IPS DF 6.9 (cell line): ENCODE results near the gene ERVFRD-1.

Experiments
- DNase-seq: peaks from one replicate; pipeline ENCODE4 v3.0.0-alpha.2; 2013; ENCODE audit warnings: low read depth, low spot score
- H3K27ac ChIP-seq: one replicate; pipeline ENCODE4 v1.5.1; 2013; ENCODE audit warnings: low read length, control low read depth
- H3K27me3 ChIP-seq: 2 replicates; pipeline ENCODE4 v1.6.1; 2013; ENCODE audit warnings: mild to moderate bottlenecking, low read length; ENCODE audit not compliant: control insufficient read depth, insufficient read depth
- H3K36me3 ChIP-seq: 2 replicates; pipeline ENCODE4 v1.6.1; 2013; ENCODE audit warnings: low read length; ENCODE audit not compliant: control insufficient read depth, insufficient read depth
- H3K4me1 ChIP-seq: 2 replicates; pipeline ENCODE4 v1.6.1; 2013; ENCODE audit warnings: low read length; ENCODE audit not compliant: control insufficient read depth, insufficient read depth
- H3K4me3 ChIP-seq: 2 replicates; pipeline ENCODE4 v1.5.1; 2013; ENCODE audit warnings: mild to moderate bottlenecking, low read length
- H3K9me3 ChIP-seq: 2 replicates; pipeline ENCODE4 v1.6.1; 2013; ENCODE audit warnings: low read length, inconsistent platforms; ENCODE audit not compliant: control insufficient read depth, insufficient read depth
- WGBS: extraction: QIAGEN DNeasy Blood & Tissue Kit; methylation state at CpG from one replicate; pipeline ENCODE4 v1.1.7; 2013; ENCODE audit warnings: mixed read lengths, missing lambda C conversion rate; ENCODE audit not compliant: insufficient read length, insufficient coverage; 5-methylcytosine and 5-hydroxymethylcytosine counted together

The ERVFRD-1 gene

GRCh38 chr6:11055127-11055627, 56.3 kb downstream of the ERVFRD-1 start:
- Histone ChIP-seq H3K9me3 (no peaks in the 10 kb centered on the region), H3K4me3 (no peak overlapping the region), H3K27ac (no peak overlapping the region), H3K27me3 (no peaks in the 10 kb centered on the region), H3K36me3 (no peaks in the 10 kb centered on the region), H3K4me1 (no peaks in the 10 kb centered on the region)
- DNase-seq: no peak
- no CpG with 5 or more reads among the region's 4 CpGs for WGBS

GRCh38 chr6:11054722-11055121, 56.8 kb downstream of the ERVFRD-1 start:
- Histone ChIP-seq H3K4me1 (no peaks in the 10 kb centered on the region), H3K9me3 (no peaks in the 10 kb centered on the region), H3K4me3 (no peak overlapping the region), H3K27ac (no peak overlapping the region), H3K36me3 (no peaks in the 10 kb centered on the region), H3K27me3 (no peaks in the 10 kb centered on the region)
- DNase-seq: no peak
- no CpG with 5 or more reads among the region's 1 CpG for WGBS

GRCh38 chr6:11053307-11053706, 58.2 kb downstream of the ERVFRD-1 start:
- H3K9me3 ChIP-seq: no peaks in the 10 kb centered on the region
- WGBS: no CpG with 5 or more reads among the region's 5 CpGs
- H3K27ac ChIP-seq: no peak overlapping the region
- H3K36me3 ChIP-seq: no peaks in the 10 kb centered on the region
- no peak for DNase-seq
- H3K4me1 ChIP-seq: no peaks in the 10 kb centered on the region
- no peaks in the 10 kb centered on the region for H3K27me3 ChIP-seq
- H3K4me3 ChIP-seq: no peak overlapping the region
